A549 (cell line): ENCODE data around the gene LTA4H.

Experiments used
- BHLHE40 ChIP-seq: IDR thresholded peaks from 2 replicates; pipeline ENCODE4 v1.6.1; 2012; ENCODE audit warnings: low read depth, low read length, inconsistent platforms
- CEBPB ChIP-seq, 2 experiments: fragments of >200 bp in 1 of 2; sonication (Bioruptor Twin) in 1 of 2; formaldehyde crosslinking in 1 of 2; IDR thresholded peaks; 2 replicates each; pipeline ENCODE4 v1.6.1; 2012 to 2016
- EP300 ChIP-seq, 2 experiments: fragments of >200 bp; sonication (Bioruptor Twin); formaldehyde crosslinking; IDR thresholded peaks; 2 replicates in 1 of 2; 3 replicates in 1 of 2; pipeline ENCODE4 v1.6.1; 2016 to 2017
- ESRRA ChIP-seq: fragments of 150-350 bp; IDR thresholded peaks from 2 replicates; pipeline ENCODE4 v1.6.1; 2014; ENCODE audit warnings: mild to moderate bottlenecking, low read length, borderline replicate concordance
- MAFK ChIP-seq: fragments of 450-650 bp; IDR thresholded peaks from 2 replicates; pipeline ENCODE4 v1.6.1; 2014; ENCODE audit not compliant: partially characterized antibody
- POLR2A ChIP-seq: IDR thresholded peaks from 2 replicates; pipeline ENCODE4 v1.6.1; 2012; ENCODE audit warnings: mild to moderate bottlenecking, low read length
- RAD21 ChIP-seq, 2 experiments: fragments of >200 bp in 1 of 2; sonication (Bioruptor Twin) in 1 of 2; formaldehyde crosslinking in 1 of 2; IDR thresholded peaks in 1 of 2; conservative IDR thresholded peaks in 1 of 2; 2 replicates in 1 of 2; 3 replicates in 1 of 2; pipeline ENCODE4 v1.6.1; 2012 to 2018; ENCODE audit warnings: inconsistent platforms in 1 of 2
- RFX5 ChIP-seq: fragments of 450-650 bp; IDR thresholded peaks from 2 replicates; pipeline ENCODE4 v1.7.1; 2014; ENCODE audit warnings: antibody characterized with exemption, mild to moderate bottlenecking, moderate library complexity
- TF ChIP-seq, protein P1 (sequence below): fragments of >200 bp; sonication (Bioruptor Twin); formaldehyde crosslinking; IDR thresholded peaks from 3 replicates; pipeline ENCODE4 v1.5.1; 2016
- TF ChIP-seq, protein P2 (sequence below): fragments of 150-350 bp; IDR thresholded peaks from 2 replicates; pipeline ENCODE4 v1.6.1; 2014; ENCODE audit warnings: low read depth, mild to moderate bottlenecking, low read length
- TF ChIP-seq, protein P3 (sequence below): IDR thresholded peaks from 2 replicates; pipeline ENCODE4 v1.6.1; 2012
- TF ChIP-seq, protein P4 (sequence below): IDR thresholded peaks from 2 replicates; pipeline ENCODE4 v1.6.1; 2012

DNA sequence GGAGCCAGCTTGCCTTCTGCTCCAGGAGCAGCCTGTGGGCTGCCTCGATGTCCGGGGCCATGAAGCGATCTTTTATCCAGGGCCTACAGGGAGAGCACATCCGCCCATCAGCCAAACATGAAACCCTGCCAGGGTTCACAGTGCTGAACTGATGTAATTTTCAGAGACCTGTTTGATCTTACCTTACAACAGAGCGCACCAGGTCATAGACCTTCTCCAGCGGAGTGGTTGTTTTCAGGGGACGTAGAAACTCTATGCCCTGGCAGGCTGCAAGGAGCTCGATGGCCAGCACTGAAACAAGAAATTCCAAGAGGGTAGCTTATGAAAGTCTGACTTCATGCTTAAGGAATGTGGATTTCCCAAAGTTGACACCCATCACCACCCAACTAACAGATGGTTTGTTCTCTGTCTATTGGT, 59.0 kb downstream of the LTA4H start:
- no peak for TF ChIP-seq ESRRA
- TF ChIP-seq, protein P1, sequence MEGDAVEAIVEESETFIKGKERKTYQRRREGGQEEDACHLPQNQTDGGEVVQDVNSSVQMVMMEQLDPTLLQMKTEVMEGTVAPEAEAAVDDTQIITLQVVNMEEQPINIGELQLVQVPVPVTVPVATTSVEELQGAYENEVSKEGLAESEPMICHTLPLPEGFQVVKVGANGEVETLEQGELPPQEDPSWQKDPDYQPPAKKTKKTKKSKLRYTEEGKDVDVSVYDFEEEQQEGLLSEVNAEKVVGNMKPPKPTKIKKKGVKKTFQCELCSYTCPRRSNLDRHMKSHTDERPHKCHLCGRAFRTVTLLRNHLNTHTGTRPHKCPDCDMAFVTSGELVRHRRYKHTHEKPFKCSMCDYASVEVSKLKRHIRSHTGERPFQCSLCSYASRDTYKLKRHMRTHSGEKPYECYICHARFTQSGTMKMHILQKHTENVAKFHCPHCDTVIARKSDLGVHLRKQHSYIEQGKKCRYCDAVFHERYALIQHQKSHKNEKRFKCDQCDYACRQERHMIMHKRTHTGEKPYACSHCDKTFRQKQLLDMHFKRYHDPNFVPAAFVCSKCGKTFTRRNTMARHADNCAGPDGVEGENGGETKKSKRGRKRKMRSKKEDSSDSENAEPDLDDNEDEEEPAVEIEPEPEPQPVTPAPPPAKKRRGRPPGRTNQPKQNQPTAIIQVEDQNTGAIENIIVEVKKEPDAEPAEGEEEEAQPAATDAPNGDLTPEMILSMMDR: no peak
- TF ChIP-seq EP300 (IDR thresholded peaks at IDR 0.05): no peak
- TF ChIP-seq, protein P2, sequence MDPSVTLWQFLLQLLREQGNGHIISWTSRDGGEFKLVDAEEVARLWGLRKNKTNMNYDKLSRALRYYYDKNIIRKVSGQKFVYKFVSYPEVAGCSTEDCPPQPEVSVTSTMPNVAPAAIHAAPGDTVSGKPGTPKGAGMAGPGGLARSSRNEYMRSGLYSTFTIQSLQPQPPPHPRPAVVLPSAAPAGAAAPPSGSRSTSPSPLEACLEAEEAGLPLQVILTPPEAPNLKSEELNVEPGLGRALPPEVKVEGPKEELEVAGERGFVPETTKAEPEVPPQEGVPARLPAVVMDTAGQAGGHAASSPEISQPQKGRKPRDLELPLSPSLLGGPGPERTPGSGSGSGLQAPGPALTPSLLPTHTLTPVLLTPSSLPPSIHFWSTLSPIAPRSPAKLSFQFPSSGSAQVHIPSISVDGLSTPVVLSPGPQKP: no peak
- TF ChIP-seq, protein P3, sequence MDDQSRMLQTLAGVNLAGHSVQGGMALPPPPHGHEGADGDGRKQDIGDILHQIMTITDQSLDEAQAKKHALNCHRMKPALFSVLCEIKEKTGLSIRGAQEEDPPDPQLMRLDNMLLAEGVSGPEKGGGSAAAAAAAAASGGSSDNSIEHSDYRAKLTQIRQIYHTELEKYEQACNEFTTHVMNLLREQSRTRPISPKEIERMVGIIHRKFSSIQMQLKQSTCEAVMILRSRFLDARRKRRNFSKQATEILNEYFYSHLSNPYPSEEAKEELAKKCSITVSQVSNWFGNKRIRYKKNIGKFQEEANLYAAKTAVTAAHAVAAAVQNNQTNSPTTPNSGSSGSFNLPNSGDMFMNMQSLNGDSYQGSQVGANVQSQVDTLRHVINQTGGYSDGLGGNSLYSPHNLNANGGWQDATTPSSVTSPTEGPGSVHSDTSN: no peak
- no peak for TF ChIP-seq BHLHE40
- no peak for TF ChIP-seq MAFK
- TF ChIP-seq POLR2A: no peak
- no peak for TF ChIP-seq RAD21 (conservative IDR thresholded peaks at IDR 0.05 in 1 of 2, IDR thresholded peaks at IDR 0.05 in 1 of 2)
- no peak for TF ChIP-seq CEBPB (IDR thresholded peaks at IDR 0.05)
- TF ChIP-seq, protein P4, sequence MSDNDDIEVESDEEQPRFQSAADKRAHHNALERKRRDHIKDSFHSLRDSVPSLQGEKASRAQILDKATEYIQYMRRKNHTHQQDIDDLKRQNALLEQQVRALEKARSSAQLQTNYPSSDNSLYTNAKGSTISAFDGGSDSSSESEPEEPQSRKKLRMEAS: no peak
- TF ChIP-seq RFX5: no peak
